GM06990 (cell line): ENCODE measurements around the gene SPEN.
"Not testable (repeated sequence)": the region's sequence is repeated elsewhere in the genome, so short reads cannot be mapped to it uniquely, and the experiment has no call there.

Source experiments
- DNase-seq: peaks from one replicate; pipeline ENCODE4 v3.0.0-alpha.2; 2011; ENCODE audit not compliant: insufficient read length; ENCODE audit errors: extremely low read depth
- H3K27me3 ChIP-seq: replicated peaks from 2 replicates; pipeline ENCODE4 v1.6.0; 2011; ENCODE audit warnings: low read length; ENCODE audit not compliant: control insufficient read depth, insufficient read depth
- H3K36me3 ChIP-seq: 2 replicates; pipeline ENCODE4 v1.5.1; 2011; ENCODE audit warnings: low read length; ENCODE audit not compliant: control insufficient read depth, insufficient read depth
- H3K4me3 ChIP-seq: replicated peaks from 2 replicates; pipeline ENCODE4 v1.5.1; 2011; ENCODE audit warnings: low read depth, mild to moderate bottlenecking, control low read depth, low read length
- CTCF ChIP-seq: IDR thresholded peaks from 2 replicates; pipeline ENCODE4 v1.5.1; 2011; ENCODE audit warnings: low read length, control low read depth, mild to moderate bottlenecking, inconsistent platforms; ENCODE audit not compliant: insufficient read depth, poor library complexity, severe bottlenecking

Gene SPEN

GRCh38 chr1:15803380-15803779 lies 44.1 kb upstream of the SPEN start:
- no peak for DNase-seq
- Histone ChIP-seq H3K4me3 (no peak overlapping the region), H3K27me3 (no peaks in the 10 kb centered on the region; the same call in 1 of the 2 replicates), H3K36me3 (no peaks in the 10 kb centered on the region)
- peak; percentile 49 for TF ChIP-seq CTCF

DNA sequence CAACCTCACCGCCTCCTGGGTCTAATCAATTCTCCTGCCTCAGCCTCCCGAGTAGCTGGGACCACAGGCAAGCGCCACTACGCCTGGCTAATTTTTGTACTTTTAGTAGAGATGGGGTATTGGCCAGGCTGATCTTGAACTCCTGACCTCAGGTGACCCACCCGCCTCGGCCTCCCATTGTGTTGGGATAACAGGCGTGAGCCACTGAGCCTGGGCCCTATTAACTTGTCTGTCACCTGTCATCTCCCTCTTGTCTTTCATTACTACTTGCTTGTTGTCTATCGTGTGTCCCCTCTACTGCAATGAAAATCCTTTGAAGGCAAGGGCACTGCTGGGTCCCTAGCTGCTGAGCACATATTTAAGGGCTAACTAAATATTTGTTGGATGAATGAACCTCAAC lies 43.4 kb upstream of the SPEN start:
- no peak for TF ChIP-seq CTCF
- H3K4me3 ChIP-seq, result no peak overlapping the region
- no peak for DNase-seq
- no peaks in the 10 kb centered on the region; the same call in 1 of the 2 replicates for H3K27me3 ChIP-seq
- H3K36me3 ChIP-seq, result no peaks in the 10 kb centered on the region

GRCh38 chr1:15807121-15807520 lies 40.4 kb upstream of the SPEN start:
- Histone ChIP-seq H3K4me3 (no peak overlapping the region), H3K27me3 (no peaks in the 10 kb centered on the region), H3K36me3 (no peaks in the 10 kb centered on the region)
- no peak for TF ChIP-seq CTCF
- no peak for DNase-seq

- H3K4me3 ChIP-seq, DNase-seq, H3K36me3 ChIP-seq, H3K27me3 ChIP-seq: not testable (repeated sequence)
Measured at GRCh38 chr1:15807549-15807948, 40.0 kb upstream of the SPEN start, which contains the start of gene UQCRHL. Gene UQCRHL, minus strand, starts transcription at chr1:15807649. Its CDS starts 0 bp downstream, at chr1:15807649.

DNA sequence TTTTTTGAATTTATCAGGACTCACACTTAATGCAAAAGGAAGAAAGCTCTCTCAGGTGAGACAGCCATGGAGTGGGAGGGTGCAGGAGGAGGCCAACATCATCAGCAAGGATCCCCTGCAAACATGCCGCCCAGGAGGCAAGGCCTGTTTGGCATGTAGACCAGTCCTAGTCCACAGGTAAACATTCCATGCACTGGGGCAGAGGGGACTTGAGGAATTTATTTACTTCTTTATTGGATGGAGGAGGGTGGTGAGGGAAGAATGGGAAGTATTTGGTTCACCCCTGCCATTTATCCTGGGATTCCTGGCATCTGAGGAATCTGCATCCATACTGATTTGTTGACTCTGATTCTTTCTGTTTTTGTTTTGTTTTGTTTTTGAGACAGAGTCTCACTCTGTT lies 38.6 kb upstream of the SPEN start:
- Histone ChIP-seq H3K4me3 (no peak overlapping the region), H3K36me3 (no peaks in the 10 kb centered on the region), H3K27me3 (no peaks in the 10 kb centered on the region)
- no peak for TF ChIP-seq CTCF
- no peak for DNase-seq

DNA sequence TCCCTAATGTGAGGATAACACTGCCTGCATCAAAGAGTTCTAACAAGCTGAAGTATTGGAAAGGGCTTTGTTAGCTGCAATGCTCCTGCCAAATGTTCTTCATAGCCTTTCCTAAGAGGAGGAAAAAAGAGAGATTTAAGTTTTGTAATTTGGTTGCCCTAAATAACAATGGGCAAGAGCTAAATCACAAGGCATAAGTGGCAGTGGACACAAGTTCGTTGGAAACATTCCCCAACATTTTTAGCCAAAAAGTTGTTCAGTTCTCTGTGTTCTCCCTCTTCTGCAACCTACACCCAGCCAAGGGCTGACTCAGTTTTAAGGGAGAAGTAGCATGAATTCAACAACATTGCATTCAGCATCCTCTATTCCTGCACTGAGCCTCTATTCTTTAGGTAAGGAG lies 37.4 kb upstream of the SPEN start:
- H3K36me3 ChIP-seq, result no peaks in the 10 kb centered on the region
- H3K27me3 ChIP-seq, result no peaks in the 10 kb centered on the region
- no peak for DNase-seq
- H3K4me3 ChIP-seq, result no peak overlapping the region
- no peak for TF ChIP-seq CTCF
